ENCODE results near the gene SOBP.

SOBP gene

DNA sequence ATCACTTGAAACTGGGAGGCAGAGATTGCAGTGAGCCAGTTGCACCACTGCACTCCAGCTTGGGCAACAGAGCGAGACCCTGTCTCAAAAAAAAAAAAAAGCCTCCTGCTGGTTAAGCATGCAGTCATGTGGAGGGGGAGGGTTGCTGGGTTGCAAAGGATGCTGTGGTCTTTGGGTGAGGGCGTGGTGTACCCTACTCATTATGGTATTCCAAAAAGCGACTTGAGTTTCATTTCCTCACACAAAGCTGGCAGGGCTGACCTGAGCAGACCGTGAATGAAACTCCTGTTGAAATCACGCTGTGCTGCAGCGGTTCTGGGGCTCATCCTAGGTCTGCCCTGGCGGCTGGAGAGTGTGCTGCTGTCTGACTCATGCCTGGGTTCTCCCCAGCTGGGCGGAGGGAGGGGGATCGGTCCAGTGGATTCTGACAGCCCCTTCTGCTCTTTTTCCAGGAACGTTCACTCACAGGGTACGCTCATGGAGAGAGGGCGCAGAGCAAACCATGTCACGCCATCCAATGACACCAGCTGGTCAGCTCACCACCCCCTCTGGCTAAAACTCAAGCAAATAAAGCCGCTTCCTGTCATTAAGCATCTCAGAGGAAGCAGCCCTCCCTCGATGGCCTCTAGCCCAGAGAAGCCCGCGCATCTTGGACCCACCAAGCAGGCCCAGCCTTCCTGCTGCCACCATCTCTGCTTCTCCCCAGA lies 168.0 kb downstream of the SOBP start:
- H3K4me3 ChIP-seq (ENCODE audit: low read length): no peak overlapping the region
- TF ChIP-seq, protein P1, sequence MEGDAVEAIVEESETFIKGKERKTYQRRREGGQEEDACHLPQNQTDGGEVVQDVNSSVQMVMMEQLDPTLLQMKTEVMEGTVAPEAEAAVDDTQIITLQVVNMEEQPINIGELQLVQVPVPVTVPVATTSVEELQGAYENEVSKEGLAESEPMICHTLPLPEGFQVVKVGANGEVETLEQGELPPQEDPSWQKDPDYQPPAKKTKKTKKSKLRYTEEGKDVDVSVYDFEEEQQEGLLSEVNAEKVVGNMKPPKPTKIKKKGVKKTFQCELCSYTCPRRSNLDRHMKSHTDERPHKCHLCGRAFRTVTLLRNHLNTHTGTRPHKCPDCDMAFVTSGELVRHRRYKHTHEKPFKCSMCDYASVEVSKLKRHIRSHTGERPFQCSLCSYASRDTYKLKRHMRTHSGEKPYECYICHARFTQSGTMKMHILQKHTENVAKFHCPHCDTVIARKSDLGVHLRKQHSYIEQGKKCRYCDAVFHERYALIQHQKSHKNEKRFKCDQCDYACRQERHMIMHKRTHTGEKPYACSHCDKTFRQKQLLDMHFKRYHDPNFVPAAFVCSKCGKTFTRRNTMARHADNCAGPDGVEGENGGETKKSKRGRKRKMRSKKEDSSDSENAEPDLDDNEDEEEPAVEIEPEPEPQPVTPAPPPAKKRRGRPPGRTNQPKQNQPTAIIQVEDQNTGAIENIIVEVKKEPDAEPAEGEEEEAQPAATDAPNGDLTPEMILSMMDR (IDR thresholded peaks at IDR 0.05; ENCODE audit: insufficient read depth, low read depth, low read length, missing control alignments): peak; percentile 50
- DNase-seq (ENCODE audit: low read depth): peak; percentile 62

DNA sequence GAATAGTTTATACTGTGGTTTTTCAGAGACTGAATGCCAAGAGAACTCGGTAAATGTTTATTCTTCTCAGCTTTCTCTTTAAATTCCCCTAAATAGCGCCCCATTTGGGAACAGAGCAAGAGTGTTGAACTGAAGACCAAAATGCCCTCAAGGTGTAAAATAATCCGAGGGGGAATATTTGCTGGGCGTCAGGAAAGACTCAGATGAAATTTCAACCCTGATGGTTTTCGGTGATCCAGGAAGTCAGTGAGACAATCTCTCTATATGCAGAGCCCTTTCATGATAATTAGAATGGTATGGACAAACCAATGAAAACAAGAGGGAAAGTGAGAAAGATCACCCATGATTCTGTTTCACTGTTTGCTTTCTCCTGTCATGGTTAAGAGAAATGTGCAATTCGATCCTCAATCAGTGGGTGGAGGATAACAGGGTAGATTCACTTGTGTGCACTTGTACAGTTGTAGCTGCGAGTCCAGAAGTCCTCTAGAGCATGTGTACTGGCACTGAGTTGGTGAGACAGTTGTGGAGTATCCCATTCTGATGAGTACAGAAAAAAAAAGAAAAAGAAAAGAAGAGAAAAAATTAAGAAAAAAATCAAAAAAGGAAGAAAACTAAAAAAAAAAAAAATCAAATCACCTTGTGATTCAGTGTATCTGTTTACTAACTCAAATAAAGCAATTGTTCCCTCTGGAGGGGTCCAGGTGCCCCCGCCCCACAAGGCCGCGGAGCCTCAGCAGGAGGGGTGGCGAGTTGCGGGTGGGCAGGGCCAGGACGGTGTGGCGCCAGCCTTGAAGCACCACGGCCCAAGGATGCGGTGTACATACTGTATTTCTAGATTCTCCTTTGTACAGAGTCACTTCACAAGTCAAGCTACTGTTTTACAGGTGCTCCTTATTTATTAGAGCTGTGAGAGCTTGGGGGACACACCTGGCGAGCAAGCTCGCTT lies 169.3 kb downstream of the SOBP start:
- no peak overlapping the region for H3K4me3 ChIP-seq (ENCODE audit: low read length)
- peak; percentile 55 for DNase-seq (ENCODE audit: low read depth)
- TF ChIP-seq, protein P1 (IDR thresholded peaks at IDR 0.05; ENCODE audit: insufficient read depth, low read depth, low read length, missing control alignments): no peak

DNA sequence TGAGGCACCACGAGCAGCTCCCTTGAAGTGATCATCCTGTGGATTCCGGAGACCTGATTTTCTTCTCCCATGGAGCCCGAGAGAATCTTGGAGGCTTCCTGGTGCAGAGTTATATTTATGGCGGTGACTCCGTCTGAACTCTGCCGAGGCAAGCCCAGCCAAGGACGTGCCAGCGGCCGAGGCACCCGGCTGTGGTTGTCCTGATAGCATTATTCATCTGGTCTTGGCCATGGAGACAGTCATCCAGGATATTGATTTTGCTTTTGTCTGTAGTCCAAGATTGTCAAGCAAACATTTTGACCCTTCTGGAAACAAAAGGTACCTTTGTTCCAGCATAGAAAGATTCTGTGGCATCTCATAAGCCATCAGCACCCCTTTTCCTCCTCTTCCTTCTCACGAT lies 170.9 kb downstream of the SOBP start:
- DNase-seq (ENCODE audit: low read depth): peak; percentile 49
- no peak overlapping the region for H3K4me3 ChIP-seq (ENCODE audit: low read length)
- TF ChIP-seq, protein P1 (IDR thresholded peaks at IDR 0.05; ENCODE audit: insufficient read depth, low read depth, low read length, missing control alignments): no peak

DNA sequence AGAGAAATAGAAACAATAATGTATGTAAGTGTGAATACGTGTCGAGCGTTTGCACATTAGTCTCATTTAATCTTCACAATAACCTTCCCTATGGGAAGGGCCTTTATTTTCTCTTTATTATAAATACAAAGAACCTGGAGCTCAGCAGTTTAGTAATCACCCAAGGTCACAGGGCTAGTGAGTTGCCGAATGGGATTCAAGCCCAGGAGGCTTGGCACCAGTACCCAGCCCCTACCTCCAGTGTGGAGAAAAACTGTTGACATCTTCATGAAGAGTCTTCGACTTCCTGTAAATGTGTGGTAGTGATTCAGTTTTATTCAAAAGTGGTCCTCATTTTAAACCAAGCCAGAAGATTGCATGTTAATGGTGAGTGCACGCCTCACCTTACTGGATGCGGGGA lies 171.4 kb downstream of the SOBP start:
- no peak overlapping the region for H3K4me3 ChIP-seq (ENCODE audit: low read length)
- DNase-seq (ENCODE audit: low read depth): no peak

DNA sequence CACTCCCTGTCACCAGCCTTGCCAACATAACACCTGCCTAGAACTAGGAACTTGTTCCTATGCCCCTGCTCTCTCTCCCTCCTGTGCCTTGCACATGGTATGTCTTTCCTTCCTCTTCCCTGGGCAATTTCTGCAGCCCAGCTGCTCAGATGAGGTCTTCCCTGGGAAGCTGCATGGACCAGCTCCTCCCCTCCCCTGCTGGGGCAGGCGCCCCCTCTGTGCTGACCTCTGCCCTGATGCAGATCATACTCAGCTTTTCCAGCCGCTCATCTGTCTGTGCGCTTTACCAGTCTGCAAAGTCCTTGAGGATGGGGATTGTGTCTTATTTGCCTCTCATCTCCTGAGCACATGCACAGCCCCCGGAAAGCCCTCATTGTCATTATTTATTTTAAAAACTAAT lies 172.4 kb downstream of the SOBP start:
- no peak for DNase-seq (ENCODE audit: low read depth)
- no peak overlapping the region for H3K4me3 ChIP-seq (ENCODE audit: low read length)
- TF ChIP-seq, protein P1 (IDR thresholded peaks at IDR 0.05; ENCODE audit: insufficient read depth, low read depth, low read length, missing control alignments): no peak

More for the DNA sequence above, 171.4 kb downstream of the SOBP start:
- TF ChIP-seq, protein P1 (IDR thresholded peaks at IDR 0.05; ENCODE audit: insufficient read depth, low read depth, low read length, missing control alignments): no peak

DNA sequence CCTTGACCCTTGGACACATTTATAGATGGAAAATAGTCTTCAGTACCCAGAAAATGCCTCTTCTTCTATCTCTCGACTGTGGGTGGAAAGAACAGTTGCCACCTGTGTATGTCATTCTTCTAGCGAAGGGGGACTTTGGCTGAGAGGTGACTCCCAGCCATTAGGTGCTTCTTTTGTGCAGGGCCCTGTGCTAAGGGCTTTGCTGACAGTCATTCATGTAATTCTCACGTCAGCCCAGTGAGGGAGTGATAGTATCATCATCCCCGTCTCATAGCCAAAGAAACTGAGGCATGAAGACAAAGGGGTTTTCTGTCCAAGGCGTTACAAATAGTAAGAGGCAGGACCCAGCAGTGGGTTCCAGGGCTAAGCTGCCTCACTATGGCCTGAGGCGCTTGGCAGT lies 173.4 kb downstream of the SOBP start:
- no peak for DNase-seq (ENCODE audit: low read depth)
- H3K4me3 ChIP-seq (ENCODE audit: low read length): no peak overlapping the region
- TF ChIP-seq, protein P1 (IDR thresholded peaks at IDR 0.05; ENCODE audit: insufficient read depth, low read depth, low read length, missing control alignments): no peak

Data from epithelial cell of esophagus (primary cell).